Breast epithelium (tissue), 4 donors: ENCODE results near the gene HTT. TPM values are rescaled to one million over a fixed set of nuclear protein-coding genes. Genes with fewer than 3 reads are reported as not detected.
"Not testable (repeated sequence)": the region's sequence is repeated elsewhere in the genome, so short reads cannot be mapped to it uniquely, and the experiment has no call there.

ENCODE experiments used
- DNase-seq, 2 donors: peaks; one replicate each; pipeline ENCODE4 v3.0.0-alpha.2; 2019; ENCODE audit warnings: low spot score in 2 of 2
- H3K27ac ChIP-seq, 2 donors: fragments of 200-600 bp; sonication (generic) in 1 of 2; one replicate each; pipeline ENCODE4 v1.5.1; 2016 to 2019; ENCODE audit warnings: mild to moderate bottlenecking in 1 of 2
- H3K27me3 ChIP-seq, 2 donors: fragments of 200-600 bp; sonication (generic) in 1 of 2; one replicate each; pipeline versions ENCODE4 v1.5.1 to v1.6.0; 2017 to 2019; ENCODE audit warnings: control low read depth in 1 of 2, mild to moderate bottlenecking in 1 of 2
- H3K36me3 ChIP-seq: fragments of 200-600 bp; one replicate; pipeline ENCODE4 v1.5.1; 2019
- H3K4me1 ChIP-seq, 2 donors: fragments of 200-600 bp; sonication (generic); one replicate each; pipeline ENCODE4 v1.5.1; 2016 to 2019; ENCODE audit warnings: control low read depth in 1 of 2
- H3K4me3 ChIP-seq, 3 donors: fragments of 200-600 bp; sonication (generic); 1 replicate in 2 of 3; 2 replicates in 1 of 3; pipeline ENCODE4 v1.5.1; 2016 to 2019; ENCODE audit warnings: mild to moderate bottlenecking in 3 of 3, moderate library complexity in 2 of 3
- H3K9me3 ChIP-seq, 2 donors: fragments of 200-600 bp; sonication (generic) in 1 of 2; one replicate each; pipeline ENCODE4 v1.5.1; 2016 to 2019; ENCODE audit warnings: control low read depth in 1 of 2
- POLR2A ChIP-seq: fragments of 450-650 bp; IDR thresholded peaks from one replicate; pipeline ENCODE4 v1.6.1; 2016; ENCODE audit warnings: antibody characterized with exemption, mild to moderate bottlenecking, moderate library complexity
- POLR2AphosphoS5 ChIP-seq, 3 donors: sonication (generic); formaldehyde crosslinking; IDR thresholded peaks; one replicate each; pipeline ENCODE4 v1.6.1; 2017; ENCODE audit warnings: antibody characterized with exemption in 3 of 3
- intact Hi-C: fragments of 100-400 bp; cut with DNase I; formaldehyde crosslinking; loops from one replicate; pipeline ENCODE4 v1.15.1; 2023; ENCODE audit warnings: low total_unique reads
- total RNA-seq, 3 donors: library from RNA; depleted of rRNA; stranded (reverse); fragments of >200 nt; gene quantifications; one replicate each; pipeline ENCODE4 v1.1.0, GENCODE V29; 2016
- TF ChIP-seq, protein P1 (sequence below), 3 donors: fragments of 450-650 bp; IDR thresholded peaks; one replicate each; pipeline ENCODE4 v1.5.1; 2016 to 2017; ENCODE audit warnings: antibody characterized with exemption in 3 of 3, mild to moderate bottlenecking in 3 of 3, moderate library complexity in 3 of 3

The HTT gene
- total RNA-seq, 3 donors from 2014 or later = 53.8 to 71.1 (median 55.1) TPM

DNA sequence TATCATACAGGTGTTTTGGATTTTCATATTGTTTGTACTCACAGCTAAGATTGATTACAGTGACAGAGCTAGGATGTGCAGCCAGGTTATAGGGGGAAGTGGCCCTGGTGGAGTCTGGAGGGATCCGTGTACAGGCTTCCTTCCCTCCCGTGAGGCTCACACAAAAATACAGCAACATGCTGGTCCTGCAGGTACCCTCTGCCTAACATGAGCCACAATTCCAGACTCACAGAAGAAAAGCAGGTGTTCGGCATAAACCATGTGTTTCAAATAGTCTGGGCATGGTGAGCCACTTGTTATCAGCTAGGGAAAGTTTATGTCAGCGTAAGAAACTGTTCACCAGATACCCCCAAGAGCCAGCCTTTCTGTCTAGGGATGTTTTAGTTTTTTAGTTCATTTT is 82.9 kb downstream of the HTT start:
- no peak for DNase-seq
- Histone ChIP-seq H3K4me1 (no peaks in the 10 kb centered on the region), H3K36me3 (no peaks in the 10 kb centered on the region)

DNA sequence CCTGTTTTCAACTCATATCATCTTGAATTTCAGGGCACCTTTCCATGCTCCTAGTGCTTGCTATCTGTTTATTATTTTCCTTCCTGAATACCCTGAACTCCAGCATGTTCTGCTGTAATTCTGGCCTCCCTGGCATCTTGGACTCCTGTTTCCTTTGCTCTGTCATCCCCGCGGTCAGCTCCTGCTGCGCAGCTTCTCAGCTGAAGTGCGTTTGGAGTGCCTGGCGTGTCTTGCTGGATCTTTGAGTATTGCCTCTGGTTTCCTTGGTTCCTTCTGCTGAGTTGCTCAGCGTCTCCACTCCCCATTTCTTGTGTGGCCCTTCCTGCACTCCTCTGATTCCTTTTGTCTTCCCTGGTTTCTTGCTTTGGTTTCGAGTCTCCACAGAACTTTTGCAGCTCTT is 84.4 kb downstream of the HTT start:
- Histone ChIP-seq H3K4me1 (no peaks in the 10 kb centered on the region), H3K36me3 (no peaks in the 10 kb centered on the region), H3K27me3 (no peaks in the 10 kb centered on the region), H3K27ac (no peak overlapping the region), H3K4me3 (no peak overlapping the region), H3K9me3 (peaks cover 12 to 20% of the 10 kb centered on the region in 2 donors)
- DNase-seq = no peak
- intact Hi-C loops = no loop called here
- TF ChIP-seq POLR2AphosphoS5 (IDR thresholded peaks at IDR 0.05) (no peak), POLR2A (no peak)
- TF ChIP-seq, protein P1, sequence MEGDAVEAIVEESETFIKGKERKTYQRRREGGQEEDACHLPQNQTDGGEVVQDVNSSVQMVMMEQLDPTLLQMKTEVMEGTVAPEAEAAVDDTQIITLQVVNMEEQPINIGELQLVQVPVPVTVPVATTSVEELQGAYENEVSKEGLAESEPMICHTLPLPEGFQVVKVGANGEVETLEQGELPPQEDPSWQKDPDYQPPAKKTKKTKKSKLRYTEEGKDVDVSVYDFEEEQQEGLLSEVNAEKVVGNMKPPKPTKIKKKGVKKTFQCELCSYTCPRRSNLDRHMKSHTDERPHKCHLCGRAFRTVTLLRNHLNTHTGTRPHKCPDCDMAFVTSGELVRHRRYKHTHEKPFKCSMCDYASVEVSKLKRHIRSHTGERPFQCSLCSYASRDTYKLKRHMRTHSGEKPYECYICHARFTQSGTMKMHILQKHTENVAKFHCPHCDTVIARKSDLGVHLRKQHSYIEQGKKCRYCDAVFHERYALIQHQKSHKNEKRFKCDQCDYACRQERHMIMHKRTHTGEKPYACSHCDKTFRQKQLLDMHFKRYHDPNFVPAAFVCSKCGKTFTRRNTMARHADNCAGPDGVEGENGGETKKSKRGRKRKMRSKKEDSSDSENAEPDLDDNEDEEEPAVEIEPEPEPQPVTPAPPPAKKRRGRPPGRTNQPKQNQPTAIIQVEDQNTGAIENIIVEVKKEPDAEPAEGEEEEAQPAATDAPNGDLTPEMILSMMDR (IDR thresholded peaks at IDR 0.05) = no peak

More for the DNA sequence above, 82.9 kb downstream of the HTT start:
- no peaks in the 10 kb centered on the region for H3K27me3 ChIP-seq
- intact Hi-C loops = no loop called here
- TF ChIP-seq, protein P1 (IDR thresholded peaks at IDR 0.05) = no peak
- TF ChIP-seq POLR2A (no peak), POLR2AphosphoS5 (IDR thresholded peaks at IDR 0.05) (no peak)
- H3K27ac ChIP-seq = no peak overlapping the region
- H3K9me3 ChIP-seq = peaks cover 6 to 15% of the 10 kb centered on the region in 2 donors
- no peak overlapping the region for H3K4me3 ChIP-seq

DNA sequence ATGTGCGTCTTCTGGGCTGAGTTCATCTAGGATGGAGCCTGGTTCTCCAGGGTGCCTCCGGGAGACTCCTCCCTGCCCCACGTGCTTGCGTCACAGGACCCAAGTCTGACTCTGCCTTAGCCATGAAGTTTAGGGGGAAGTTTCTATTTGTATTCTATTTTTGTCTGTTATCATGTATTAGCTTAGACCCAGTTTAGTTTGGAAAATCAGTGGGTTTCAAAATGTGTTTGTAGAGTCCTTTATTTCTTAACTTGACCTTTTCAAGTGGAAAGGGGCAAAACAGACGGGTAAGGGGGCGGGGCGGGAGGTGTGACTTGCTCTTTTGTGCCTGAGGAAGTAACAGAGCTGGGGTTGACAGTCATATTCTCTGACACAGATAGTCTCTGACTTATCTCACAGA is 86.0 kb downstream of the HTT start:
- H3K36me3 ChIP-seq = no peaks in the 10 kb centered on the region
- TF ChIP-seq, protein P1 (IDR thresholded peaks at IDR 0.05) = no peak
- no peak for TF ChIP-seq POLR2A
- no peak for TF ChIP-seq POLR2AphosphoS5 (IDR thresholded peaks at IDR 0.05)

DNA sequence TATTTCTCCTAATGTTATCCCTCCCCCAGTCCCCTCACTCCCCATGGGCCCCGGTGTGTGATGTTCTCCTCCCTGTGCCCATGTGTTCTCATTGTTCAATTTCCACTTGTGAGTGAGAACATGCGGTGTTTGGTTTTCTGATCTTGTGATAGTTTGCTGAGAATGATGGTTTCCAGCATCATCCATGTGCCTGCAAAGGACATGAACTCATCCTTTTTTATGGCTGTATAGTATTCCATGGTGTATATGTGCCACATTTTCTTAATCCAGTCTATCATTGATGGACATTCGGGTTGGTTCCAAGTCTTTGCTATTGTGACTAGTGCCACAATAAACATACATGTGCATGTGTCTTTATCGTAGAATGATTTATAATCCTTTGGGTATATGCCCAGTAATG is 86.6 kb downstream of the HTT start:
- H3K4me1 ChIP-seq, intact Hi-C loops, H3K36me3 ChIP-seq: not testable (repeated sequence)

More for the DNA sequence above, 86.0 kb downstream of the HTT start:
- Histone ChIP-seq H3K9me3 (peaks cover 12 to 20% of the 10 kb centered on the region in 2 donors), H3K4me3 (no peak overlapping the region), H3K27ac (no peak overlapping the region), H3K27me3 (no peaks in the 10 kb centered on the region), H3K4me1 (no peaks in the 10 kb centered on the region)
- DNase-seq = no peak
- intact Hi-C loops = no loop called here

DNA sequence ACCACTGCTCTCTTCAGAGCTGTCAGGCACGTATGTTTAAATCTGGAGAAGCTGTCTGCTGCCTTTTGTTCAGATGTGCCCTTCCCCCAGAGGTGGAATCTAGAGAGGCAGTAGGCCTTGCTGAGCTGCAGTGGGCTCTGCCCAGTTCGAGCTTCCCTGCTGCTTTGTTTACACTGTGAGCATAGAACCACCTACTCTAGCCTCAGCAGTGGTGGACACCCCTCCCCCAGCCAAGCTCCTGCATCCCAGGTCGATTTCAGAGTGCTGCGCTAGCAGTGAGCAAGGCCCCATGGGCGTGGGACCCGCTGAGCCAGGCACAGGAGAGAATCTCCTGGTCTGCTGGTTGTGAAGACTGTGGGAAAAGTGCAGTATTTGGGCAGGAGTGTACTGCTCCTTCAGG is 92.0 kb downstream of the HTT start:
- intact Hi-C loops, H3K4me3 ChIP-seq, H3K4me1 ChIP-seq, H3K36me3 ChIP-seq, H3K27me3 ChIP-seq, DNase-seq, H3K27ac ChIP-seq: not testable (repeated sequence)
- peaks cover 12 to 15% of the 10 kb centered on the region in 2 donors for H3K9me3 ChIP-seq

More for the DNA sequence above, 86.6 kb downstream of the HTT start:
- not testable (repeated sequence) for H3K27ac ChIP-seq, H3K4me3 ChIP-seq, DNase-seq, H3K27me3 ChIP-seq
- H3K9me3 ChIP-seq = peaks cover 12 to 20% of the 10 kb centered on the region in 2 donors

DNA sequence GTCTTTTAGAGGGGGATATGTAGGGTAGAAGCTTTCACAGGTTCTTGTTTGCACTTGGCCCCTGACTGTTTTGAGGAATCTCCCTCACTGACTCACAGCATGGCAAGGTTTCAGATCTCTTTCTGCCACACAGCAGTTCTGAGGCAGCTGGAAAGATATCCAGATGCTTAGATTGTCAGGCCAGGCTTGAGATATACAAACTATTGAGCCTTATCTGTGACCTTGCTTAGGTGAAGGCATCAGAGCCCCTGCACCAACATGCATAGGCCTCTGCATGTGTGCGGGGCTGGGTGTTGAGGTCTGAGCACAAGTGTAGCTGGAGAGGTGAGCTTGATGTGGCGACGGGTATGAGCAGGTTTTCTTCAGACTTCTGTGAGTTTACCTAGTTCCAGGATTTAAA is 93.5 kb downstream of the HTT start:
- peaks cover 11% of the 10 kb centered on the region for H3K36me3 ChIP-seq
- H3K27ac ChIP-seq = no peak overlapping the region
- intact Hi-C loops = no loop called here

More for the DNA sequence above, 93.5 kb downstream of the HTT start:
- H3K4me3 ChIP-seq = no peak overlapping the region
- DNase-seq = no peak
- H3K4me1 ChIP-seq = no peaks in the 10 kb centered on the region
- no peaks in the 10 kb centered on the region for H3K27me3 ChIP-seq
- peaks cover 0 to under 1% of the 10 kb centered on the region in 2 donors for H3K9me3 ChIP-seq
- TF ChIP-seq POLR2A (no peak), POLR2AphosphoS5 (IDR thresholded peaks at IDR 0.05) (no peak)
- TF ChIP-seq, protein P1 (IDR thresholded peaks at IDR 0.05) = no peak
